22Rv1 (cell line): ENCODE measurements around the gene RAB31.

Experiments
- CTCF ChIP-seq: fragments of 450-650 bp; IDR thresholded peaks from 2 replicates; pipeline ENCODE4 v1.5.1; 2017; ENCODE audit warnings: mild to moderate bottlenecking
- ZFX ChIP-seq: fragments of 450-650 bp; IDR thresholded peaks from 2 replicates; pipeline ENCODE4 v1.6.1; 2017; ENCODE audit warnings: antibody characterized with exemption, borderline replicate concordance

- TF ChIP-seq CTCF (no peak), ZFX (no peak)
Measured at GRCh38 chr18:9802175-9803062, 94.3 kb downstream of the RAB31 start.
